Kasumi-1 (cell line): ENCODE results near the gene ACAP1.
"Not testable (repeated sequence)": the region's sequence is repeated elsewhere in the genome, so short reads cannot be mapped to it uniquely, and the experiment has no call there.

Source experiments
- DNase-seq, 2 experiments: peaks; one replicate each; lab custom pipeline; 2025; lab: John Stamatoyannopoulos, UW

ACAP1 gene

DNA sequence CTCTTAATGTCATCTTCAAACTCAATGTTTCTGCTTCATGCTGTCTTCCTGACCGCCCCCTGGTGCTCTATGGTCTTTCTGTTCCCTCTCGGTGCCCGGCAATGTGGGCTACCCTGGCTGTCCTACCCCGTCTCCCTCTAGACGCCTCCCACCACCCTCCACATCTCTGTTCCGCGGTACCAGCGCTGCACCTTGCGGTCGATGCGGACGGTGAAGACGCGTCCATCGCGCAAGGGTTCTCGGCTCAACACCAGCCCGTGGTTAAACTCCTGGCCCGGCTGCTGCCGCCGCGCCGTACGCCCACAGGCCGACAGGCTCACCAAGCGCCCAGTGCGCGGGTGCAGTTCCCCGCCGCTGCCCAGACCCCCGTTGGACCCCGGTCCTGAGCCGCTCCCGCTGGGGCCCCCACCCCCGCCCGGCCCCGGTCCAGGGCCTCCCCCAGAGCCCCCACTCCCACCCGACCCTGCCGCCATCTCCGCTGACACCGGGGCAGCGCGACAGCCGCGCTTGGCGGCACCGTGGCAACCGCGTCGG, 7.4 kb upstream of the ACAP1 start, which contains the start of gene NEURL4:
TSS of gene NEURL4 (minus strand) at position 496 of the 534 bp plus-strand sequence. CDS start at position 473, 23 bp downstream.
- no peak for DNase-seq

DNA sequence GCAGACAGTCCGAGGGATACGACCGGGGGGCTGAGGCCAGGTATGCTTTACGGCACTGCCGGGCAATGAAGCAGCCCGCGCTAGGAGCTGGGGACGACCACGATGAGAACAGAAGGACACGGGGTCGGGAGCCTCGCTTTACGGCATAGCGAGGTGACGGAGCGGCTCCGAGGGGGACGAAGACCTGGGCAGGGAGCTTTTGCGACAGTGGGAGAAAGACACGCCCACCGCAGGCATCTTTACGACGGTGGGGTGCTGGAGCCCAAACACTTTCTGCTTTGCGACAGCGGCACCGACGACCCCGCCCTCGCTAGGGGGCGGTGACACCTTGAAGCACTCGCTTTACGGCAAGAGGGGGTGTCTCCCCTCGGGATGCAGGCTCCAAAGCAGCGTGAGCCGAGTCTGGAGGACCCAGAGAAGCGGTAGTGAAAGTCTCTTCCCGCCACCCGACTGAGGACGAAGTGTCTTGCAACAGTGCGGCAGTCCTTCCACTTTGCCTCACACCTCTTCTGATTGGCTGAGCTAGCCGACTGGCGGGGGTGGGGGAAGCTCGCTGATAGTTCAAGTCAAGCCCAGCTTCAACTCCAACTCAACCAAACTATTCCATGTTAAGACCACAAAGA, 6.8 kb upstream of the ACAP1 start:
- DNase-seq = peak; percentile 85 to 94

GRCh38 chr17:7329997-7330637, 6.2 kb upstream of the ACAP1 start:
- DNase-seq = peak; percentile 33 to 50

DNA sequence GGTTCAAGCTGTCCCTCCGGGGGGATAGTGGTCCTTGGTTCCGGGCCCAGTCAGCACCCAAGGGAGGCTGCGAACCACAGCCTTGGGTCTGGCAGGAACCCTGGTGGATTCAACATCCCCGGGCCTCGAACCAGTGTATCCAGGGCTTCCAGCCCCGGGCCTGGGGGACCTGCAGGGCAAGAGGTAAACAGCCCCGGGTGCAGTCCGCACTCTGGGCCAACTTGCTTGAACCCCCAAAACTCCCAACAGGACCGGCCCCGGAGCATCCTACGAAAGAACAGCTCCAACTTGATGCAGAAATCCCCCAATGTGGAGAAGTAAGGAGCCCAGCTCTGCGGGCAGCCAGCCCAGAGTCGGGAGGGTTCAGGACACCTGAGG, 5.7 kb upstream of the ACAP1 start:
- no peak for DNase-seq

DNA sequence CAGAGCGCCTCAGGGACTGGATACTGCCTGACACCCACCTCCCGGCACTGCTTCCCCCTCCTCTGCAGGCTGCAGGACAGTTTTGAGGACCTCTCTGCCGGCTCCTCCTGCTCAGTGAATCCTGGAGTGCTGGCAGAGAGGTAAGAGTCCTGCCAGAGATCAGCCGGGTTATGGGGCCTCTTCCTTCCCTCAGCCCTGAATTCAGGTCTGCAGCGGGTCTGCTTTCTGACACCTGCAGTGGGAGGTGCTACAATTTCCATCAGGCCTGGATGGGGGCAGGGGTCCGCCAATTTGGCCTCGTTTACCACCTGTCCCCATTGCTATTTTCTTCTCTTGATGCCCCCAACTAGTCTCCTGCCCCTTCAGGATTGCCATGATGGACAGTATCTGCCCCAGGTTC, 4.2 kb upstream of the ACAP1 start:
- no peak for DNase-seq

DNA sequence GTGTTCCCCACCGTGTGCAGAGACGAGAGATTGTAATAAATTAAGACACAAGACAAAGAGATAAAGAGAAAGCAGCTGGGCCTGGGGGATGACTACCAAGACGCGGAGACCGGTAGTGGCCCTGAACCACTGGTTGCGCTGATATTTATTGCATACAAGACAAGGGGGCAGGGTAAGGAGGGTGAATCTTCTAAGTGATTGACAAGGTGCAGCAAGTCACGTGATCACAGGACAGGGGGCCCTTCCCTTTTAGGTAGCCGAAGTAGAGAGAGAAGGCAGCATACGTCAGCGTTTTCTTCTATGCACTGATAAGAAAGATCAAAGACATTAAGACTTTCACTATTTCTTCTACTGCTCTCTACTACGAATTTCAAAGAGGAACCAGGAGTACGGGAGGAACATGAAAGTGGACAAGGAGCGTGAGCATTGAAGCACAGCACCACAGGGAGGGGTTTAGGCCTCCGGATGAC, 3.7 kb upstream of the ACAP1 start:
- DNase-seq = not testable (repeated sequence)

- DNase-seq = no peak
These were observed 1.3 kb upstream of the ACAP1 start for GRCh38 chr17:7334938-7335538.

DNA sequence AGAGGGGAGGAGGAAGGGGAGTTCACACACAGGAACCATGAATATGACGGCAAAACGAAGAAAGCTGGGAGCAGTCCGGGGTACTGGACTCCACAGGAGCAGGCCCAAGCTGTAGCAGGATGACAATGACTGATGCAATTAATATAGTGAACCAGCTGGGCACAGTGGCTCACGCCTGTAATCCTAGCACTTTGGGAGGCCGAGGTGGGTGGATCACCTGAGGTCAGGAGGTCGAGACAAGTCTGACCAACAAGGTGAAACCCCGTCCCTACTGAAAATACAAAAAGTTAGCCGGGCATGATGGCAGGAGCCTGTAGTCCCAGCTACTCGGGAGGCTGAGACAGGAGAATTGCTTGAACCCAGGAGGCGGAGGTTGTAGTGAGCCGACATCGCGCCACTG, 564 bp upstream of the ACAP1 start:
- DNase-seq = not testable (repeated sequence)

DNA sequence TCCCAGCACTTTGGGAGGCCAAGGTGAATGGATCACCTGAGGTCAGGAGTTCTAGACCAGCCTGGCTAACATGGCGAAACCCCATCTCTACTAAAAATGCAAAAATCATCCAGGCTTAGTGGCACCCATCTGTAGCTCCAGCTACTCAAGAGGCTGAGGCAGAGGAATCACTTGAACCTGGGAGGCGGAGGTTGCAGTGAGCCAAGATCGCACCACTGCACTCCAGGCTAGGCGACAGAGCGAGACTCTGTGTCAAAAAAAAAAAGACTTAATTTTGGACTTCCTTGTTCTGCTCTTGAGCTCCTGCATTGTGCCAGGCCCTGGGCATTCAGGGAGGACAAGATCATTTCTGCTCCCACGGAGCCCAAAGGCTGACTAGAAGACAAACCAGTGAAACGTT, 1.3 kb downstream of the ACAP1 start:
- not testable (repeated sequence) for DNase-seq

DNA sequence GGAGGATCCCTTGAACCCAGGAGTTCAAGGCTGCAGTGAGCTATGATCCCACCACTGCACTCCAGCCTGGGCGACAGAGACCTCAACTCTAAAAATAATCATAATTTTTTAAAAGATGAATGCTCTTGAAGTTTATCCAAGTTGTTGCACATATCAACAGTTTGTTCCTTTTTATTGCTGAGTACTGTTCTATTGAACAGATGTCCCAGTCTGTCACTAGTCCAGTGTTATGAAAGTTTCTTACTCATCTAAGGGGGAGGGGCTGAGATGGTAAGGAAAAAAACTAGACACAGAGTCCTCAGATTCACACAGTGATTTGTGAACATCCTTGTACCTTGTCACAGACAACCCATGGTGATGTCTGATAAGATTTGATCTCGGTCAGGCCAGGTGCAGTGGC, 3.9 kb downstream of the ACAP1 start:
- no peak for DNase-seq

- no peak for DNase-seq
These were observed 5.5 kb downstream of the ACAP1 start for GRCh38 chr17:7341842-7342241.

DNA sequence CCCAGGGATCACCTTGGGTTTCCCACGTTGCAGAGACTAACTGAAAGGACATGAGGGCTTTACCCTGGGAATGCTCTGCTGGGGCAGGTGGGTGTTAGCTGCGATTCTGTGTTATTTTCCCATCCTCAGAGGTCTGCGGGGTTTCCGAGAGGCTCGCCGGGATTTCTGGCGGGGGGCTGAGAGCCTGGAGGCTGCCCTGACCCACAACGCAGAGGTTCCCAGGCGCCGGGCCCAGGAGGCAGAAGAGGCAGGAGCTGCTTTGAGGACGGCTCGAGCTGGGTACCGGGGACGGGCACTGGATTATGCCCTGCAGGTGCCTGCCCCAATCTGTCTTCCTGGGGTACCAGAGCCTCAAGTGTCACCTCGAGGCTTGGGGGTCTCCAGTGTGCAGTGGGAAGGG, 6.9 kb downstream of the ACAP1 start:
- no peak for DNase-seq

DNA sequence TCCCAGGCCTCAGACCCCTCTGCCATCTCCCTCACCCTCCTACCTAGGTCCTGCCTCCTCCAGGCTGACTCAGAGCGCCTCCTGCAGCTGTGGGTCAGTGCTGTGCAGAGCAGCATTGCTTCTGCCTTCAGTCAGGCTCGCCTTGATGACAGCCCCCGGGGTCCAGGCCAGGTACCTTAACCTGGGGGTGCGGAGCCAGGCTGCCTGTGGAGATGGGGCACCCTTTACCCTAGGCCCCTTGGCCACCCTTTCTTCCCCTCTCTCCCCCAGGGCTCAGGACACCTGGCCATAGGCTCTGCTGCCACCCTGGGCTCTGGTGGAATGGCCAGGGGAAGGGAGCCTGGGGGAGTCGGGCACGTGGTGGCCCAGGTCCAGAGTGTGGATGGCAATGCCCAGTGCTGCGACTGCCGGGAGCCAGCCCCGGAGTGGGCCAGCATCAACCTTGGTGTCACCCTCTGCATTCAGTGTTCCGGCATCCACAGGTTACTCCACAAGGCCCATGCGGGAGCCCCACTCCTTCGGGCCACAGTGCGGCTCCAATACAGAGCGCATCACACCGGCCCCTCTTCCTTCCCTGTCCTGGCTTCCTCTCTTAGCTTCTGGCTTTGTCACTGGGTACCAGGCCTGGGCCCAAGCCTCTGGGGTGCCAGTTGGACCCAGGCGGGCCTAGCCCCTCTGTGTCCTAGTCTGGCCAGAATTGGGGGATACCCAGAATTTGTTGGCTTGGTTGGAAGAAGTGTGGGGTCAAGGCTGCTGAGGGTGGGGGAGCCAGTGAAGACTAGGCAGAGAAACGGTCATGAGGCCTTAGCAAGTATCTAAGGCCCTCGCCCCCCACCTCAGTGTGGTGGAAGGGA, 10.7 kb downstream of the ACAP1 start:
- no peak for DNase-seq

GRCh38 chr17:7347630-7348477, 11.5 kb downstream of the ACAP1 start:
- no peak for DNase-seq

GRCh38 chr17:7348478-7349242, 12.3 kb downstream of the ACAP1 start:
- DNase-seq = no peak

DNA sequence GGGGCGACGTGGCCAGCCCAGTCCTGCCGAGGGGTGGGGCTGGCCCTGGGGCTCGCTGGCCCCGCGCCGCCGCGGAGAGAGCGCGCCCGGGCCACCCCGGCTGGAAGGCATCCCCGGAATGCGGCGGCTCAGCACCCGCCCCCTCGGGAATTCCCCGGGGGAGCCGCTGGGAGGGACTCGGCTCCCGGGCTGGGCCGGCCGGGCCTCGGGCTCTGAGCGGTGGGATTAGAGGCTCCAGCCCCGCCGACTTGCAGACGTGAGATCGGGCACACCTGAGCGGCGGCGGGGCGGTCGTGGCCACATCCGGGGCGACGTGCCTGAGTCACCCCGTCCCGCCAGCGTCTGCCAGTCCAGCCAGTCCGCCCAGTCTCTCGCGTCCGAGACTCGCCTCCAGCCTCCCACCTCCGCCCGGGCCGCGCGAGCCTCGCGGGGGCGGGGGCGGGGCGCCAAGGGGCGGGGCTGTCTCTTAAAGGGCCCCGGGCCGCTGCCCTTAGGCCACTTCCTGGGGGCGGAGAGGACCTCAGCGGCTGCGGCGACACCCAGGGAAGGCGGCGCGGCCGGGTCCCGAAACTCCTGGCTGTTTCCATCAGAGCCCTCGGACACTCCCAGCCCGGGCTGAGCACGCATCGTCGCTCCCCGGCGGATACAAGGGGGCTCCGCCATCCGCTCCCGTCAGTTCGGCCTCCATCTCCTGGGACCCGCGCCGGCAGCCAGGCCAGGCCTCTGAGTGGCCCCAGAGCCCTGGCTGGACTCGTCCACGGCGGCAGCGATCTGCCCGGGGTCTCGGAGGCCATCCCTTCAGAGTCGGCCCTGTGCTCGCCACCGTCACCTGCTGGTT, 15.6 kb downstream of the ACAP1 start, which contains the start of gene KCTD11:
TSS of gene KCTD11 (plus strand) at position 498 of the 838 bp plus-strand sequence.
- DNase-seq = peak in 1 of 2 experiments; percentile 5

DNA sequence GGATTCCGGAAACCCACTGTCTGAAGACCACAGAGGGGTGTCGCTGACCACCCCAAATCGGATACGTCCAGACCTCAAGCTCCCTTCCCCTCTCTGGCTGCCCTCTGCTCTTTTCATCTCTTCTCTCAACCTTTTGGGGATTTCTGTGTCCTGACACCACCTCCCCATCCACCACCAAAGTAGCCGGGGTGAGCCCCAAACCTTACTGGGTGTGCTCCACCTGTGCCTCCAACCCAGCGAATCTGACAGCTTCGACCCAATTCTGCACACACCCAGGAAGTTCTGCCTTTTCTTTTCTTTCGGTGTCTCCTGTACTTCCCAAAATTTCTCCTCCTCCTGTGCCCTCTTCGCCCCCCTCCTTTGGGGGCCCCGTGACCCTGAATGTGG, 16.2 kb downstream of the ACAP1 start:
- DNase-seq = no peak

- DNase-seq = no peak
These were observed 16.7 kb downstream of the ACAP1 start for GRCh38 chr17:7352910-7353635.
